Mesothelial cell of epicardium (in vitro differentiated cells): ENCODE results near the gene L3MBTL3. TPM values are rescaled to one million over a fixed set of nuclear protein-coding genes. Genes with fewer than 3 reads are reported as not detected.

Source experiments
- DNase-seq, 2 experiments: peaks; one replicate each; pipeline ENCODE4 v3.0.0; 2021; ENCODE audit warnings: low spot score in 2 of 2; ENCODE audit not compliant: unreplicated experiment in 2 of 2
- H3K27ac Mint-ChIP-seq: 2 replicates; pipeline ENCODE4 v1.8.0; 2021; ENCODE audit warnings: mixed read lengths
- H3K27me3 Mint-ChIP-seq: 2 replicates; pipeline ENCODE4 v1.8.0; 2021; ENCODE audit warnings: low read depth, mixed read lengths
- H3K36me3 Mint-ChIP-seq: 2 replicates; pipeline ENCODE4 v1.8.0; 2021; ENCODE audit warnings: mixed read lengths
- H3K4me1 Mint-ChIP-seq: 2 replicates; pipeline ENCODE4 v1.8.0; 2021; ENCODE audit warnings: mixed read lengths
- H3K4me3 Mint-ChIP-seq: 2 replicates; pipeline ENCODE4 v1.8.0; 2021; ENCODE audit warnings: mild to moderate bottlenecking, moderate library complexity, mixed read lengths
- H3K9me3 Mint-ChIP-seq: 2 replicates; pipeline ENCODE4 v1.8.0; 2021; ENCODE audit warnings: mixed read lengths
- CTCF ChIP-seq: fragments of 200-600 bp; sonication (generic); IDR thresholded peaks from one replicate; pipeline ENCODE4 v1.5.0; 2021; ENCODE audit warnings: antibody characterized with exemption; ENCODE audit not compliant: unreplicated experiment
- total RNA-seq: library from RNA; stranded (reverse); gene quantifications from 3 replicates; pipeline ENCODE4 v1.2.1, GENCODE V29; 2021

The L3MBTL3 gene
- total RNA-seq = 35.8 to 43.4 TPM (median 36.8 TPM) in 3 replicates

- no peaks in the 10 kb centered on the region for H3K36me3 Mint-ChIP-seq
- peak within 1 kb of the TSS; percentile 99 for H3K27ac Mint-ChIP-seq
- TF ChIP-seq CTCF = no peak
- peaks cover 10% of the 10 kb centered on the region for H3K4me1 Mint-ChIP-seq
- DNase-seq = peak; percentile 80 to 93
- no peaks in the 10 kb centered on the region for H3K27me3 Mint-ChIP-seq
- no peaks in the 10 kb centered on the region for H3K9me3 Mint-ChIP-seq
- H3K4me3 Mint-ChIP-seq = peak within 1 kb of the TSS; percentile 99
Measured at GRCh38 chr6:130018292-130018743, at the start of gene L3MBTL3. Gene L3MBTL3, plus strand, starts transcription at chr6:130018581. Its CDS starts 24,119 bp downstream, at chr6:130042700.

GRCh38 chr6:129969064-129969463 is 49.3 kb upstream of the L3MBTL3 start:
- no peak for DNase-seq
- peaks cover 15% of the 10 kb centered on the region for H3K4me1 Mint-ChIP-seq
- TF ChIP-seq CTCF = no peak
- no peak overlapping the region for H3K4me3 Mint-ChIP-seq
- no peaks in the 10 kb centered on the region for H3K27me3 Mint-ChIP-seq
- H3K36me3 Mint-ChIP-seq = no peaks in the 10 kb centered on the region
- H3K9me3 Mint-ChIP-seq = peaks cover 8% of the 10 kb centered on the region
- H3K27ac Mint-ChIP-seq = no peak overlapping the region

GRCh38 chr6:129976110-129976509 is 42.3 kb upstream of the L3MBTL3 start:
- Mint-ChIP-seq H3K9me3 (peaks cover 35% of the 10 kb centered on the region), H3K27ac (no peak overlapping the region), H3K4me3 (no peak overlapping the region), H3K27me3 (no peaks in the 10 kb centered on the region), H3K4me1 (no peaks in the 10 kb centered on the region), H3K36me3 (no peaks in the 10 kb centered on the region)
- DNase-seq = no peak
- no peak for TF ChIP-seq CTCF

- H3K4me1 Mint-ChIP-seq = no peaks in the 10 kb centered on the region
- H3K27ac Mint-ChIP-seq = no peak overlapping the region
- DNase-seq = no peak
- peaks cover 35% of the 10 kb centered on the region for H3K9me3 Mint-ChIP-seq
- no peaks in the 10 kb centered on the region for H3K36me3 Mint-ChIP-seq
- H3K27me3 Mint-ChIP-seq = no peaks in the 10 kb centered on the region
- H3K4me3 Mint-ChIP-seq = no peak overlapping the region
- no peak for TF ChIP-seq CTCF
Measured at GRCh38 chr6:129978148-129978916, 40.0 kb upstream of the L3MBTL3 start.

- no peaks in the 10 kb centered on the region for H3K4me1 Mint-ChIP-seq
- TF ChIP-seq CTCF = no peak
- H3K4me3 Mint-ChIP-seq = no peak overlapping the region
- no peak overlapping the region for H3K27ac Mint-ChIP-seq
- no peaks in the 10 kb centered on the region for H3K36me3 Mint-ChIP-seq
- H3K27me3 Mint-ChIP-seq = no peaks in the 10 kb centered on the region
- peaks cover 23% of the 10 kb centered on the region for H3K9me3 Mint-ChIP-seq
- DNase-seq = no peak
Measured at GRCh38 chr6:129980821-129981220, 37.6 kb upstream of the L3MBTL3 start.
